Globus pallidus (tissue), 1 donor: ENCODE results near the gene BSG.
"Not testable (repeated sequence)": the region's sequence is repeated elsewhere in the genome, so short reads cannot be mapped to it uniquely, and the experiment has no call there.

Experiments
- DNase-seq: peaks from one replicate; pipeline ENCODE4 v3.0.0-alpha.2; 2015; ENCODE audit warnings: low spot score

Gene BSG

GRCh38 chr19:604355-604754 lies 32.0 kb downstream of the BSG start:
- DNase-seq, result peak; percentile 29

GRCh38 chr19:605061-605971 lies 32.9 kb downstream of the BSG start:
- not testable (repeated sequence) for DNase-seq

- DNase-seq, result peak; percentile 70
Observed at GRCh38 chr19:607301-608154, 35.1 kb downstream of the BSG start.

GRCh38 chr19:608155-609003 lies 36.0 kb downstream of the BSG start:
- peak; percentile 22 for DNase-seq

GRCh38 chr19:609004-609346 lies 36.6 kb downstream of the BSG start:
- DNase-seq, result peak; percentile 92

- DNase-seq, result no peak
Observed at GRCh38 chr19:610071-610800, 37.8 kb downstream of the BSG start.

GRCh38 chr19:610801-611480 lies 38.5 kb downstream of the BSG start:
- no peak for DNase-seq

- DNase-seq, result no peak
Observed at GRCh38 chr19:611481-611868, 39.1 kb downstream of the BSG start.

GRCh38 chr19:612941-613340 lies 40.5 kb downstream of the BSG start:
- no peak for DNase-seq

GRCh38 chr19:613732-614567 lies 41.6 kb downstream of the BSG start:
- no peak for DNase-seq

- DNase-seq, result no peak
Observed at GRCh38 chr19:615619-616018, 43.2 kb downstream of the BSG start.

- no peak for DNase-seq
Observed at GRCh38 chr19:616062-616700, 43.8 kb downstream of the BSG start.

- no peak for DNase-seq
Observed at GRCh38 chr19:616747-617526, 44.5 kb downstream of the BSG start.

GRCh38 chr19:617551-618246 lies 45.3 kb downstream of the BSG start:
- DNase-seq, result no peak

- no peak for DNase-seq
Observed at GRCh38 chr19:618247-618619, 45.8 kb downstream of the BSG start.

GRCh38 chr19:618674-619285 lies 46.4 kb downstream of the BSG start:
- DNase-seq, result no peak

GRCh38 chr19:619286-620002 lies 47.0 kb downstream of the BSG start:
- DNase-seq, result no peak
